HEK293T (cell line): Measurements from ENCODE around the gene MAP7.

Source experiments
- ARNT ChIP-seq: fragments of 450-650 bp; IDR thresholded peaks from 2 replicates; pipeline ENCODE4 v1.6.1; 2017; ENCODE audit warnings: mild to moderate bottlenecking
- BHLHE40 ChIP-seq: fragments of 450-650 bp; IDR thresholded peaks from 2 replicates; pipeline ENCODE4 v1.6.1; 2016; ENCODE audit warnings: mild to moderate bottlenecking, moderate library complexity, borderline replicate concordance
- CTBP1 ChIP-seq: fragments of 450-650 bp; IDR thresholded peaks from 2 replicates; pipeline ENCODE4 v1.6.1; 2016; ENCODE audit warnings: borderline replicate concordance
- SP1 ChIP-seq: fragments of 450-650 bp; IDR thresholded peaks from 2 replicates; pipeline ENCODE4 v1.6.1; 2017
- TARDBP ChIP-seq: fragments of 450-650 bp; IDR thresholded peaks from 2 replicates; pipeline ENCODE4 v1.6.1; 2016
- TF ChIP-seq, protein P1 (sequence below): fragments of 450-650 bp; IDR thresholded peaks from 2 replicates; pipeline ENCODE4 v1.6.1; 2016

DNA sequence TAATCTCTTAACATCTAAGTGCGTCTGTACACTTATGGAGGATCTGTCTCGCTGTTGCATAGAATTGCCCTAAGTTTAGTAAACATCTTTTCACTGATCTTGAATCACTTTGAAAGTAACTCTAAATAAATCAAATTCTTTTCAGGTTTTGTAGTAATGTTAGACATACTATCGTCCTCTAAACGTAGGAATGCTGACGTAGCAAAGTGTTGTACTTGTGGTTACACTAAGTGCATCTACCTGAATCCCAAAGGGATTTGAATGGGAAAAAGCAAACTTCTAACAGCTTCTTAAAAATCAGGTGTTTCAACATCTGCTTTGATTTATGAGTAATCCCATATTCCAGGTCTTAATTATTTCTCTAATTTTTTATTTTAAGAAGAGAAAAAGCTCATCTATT, 49.8 kb downstream of the MAP7 start:
- TF ChIP-seq BHLHE40 (no peak), ARNT (no peak), CTBP1 (no peak), TARDBP (no peak), SP1 (no peak)
- TF ChIP-seq, protein P1, sequence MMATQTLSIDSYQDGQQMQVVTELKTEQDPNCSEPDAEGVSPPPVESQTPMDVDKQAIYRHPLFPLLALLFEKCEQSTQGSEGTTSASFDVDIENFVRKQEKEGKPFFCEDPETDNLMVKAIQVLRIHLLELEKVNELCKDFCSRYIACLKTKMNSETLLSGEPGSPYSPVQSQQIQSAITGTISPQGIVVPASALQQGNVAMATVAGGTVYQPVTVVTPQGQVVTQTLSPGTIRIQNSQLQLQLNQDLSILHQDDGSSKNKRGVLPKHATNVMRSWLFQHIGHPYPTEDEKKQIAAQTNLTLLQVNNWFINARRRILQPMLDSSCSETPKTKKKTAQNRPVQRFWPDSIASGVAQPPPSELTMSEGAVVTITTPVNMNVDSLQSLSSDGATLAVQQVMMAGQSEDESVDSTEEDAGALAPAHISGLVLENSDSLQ: no peak
